Fibroblast of gingiva (primary cell): Measurements from ENCODE around the gene ODAD4.
"Not testable (repeated sequence)": the region's sequence is repeated elsewhere in the genome, so short reads cannot be mapped to it uniquely, and the experiment has no call there.

Source experiments
- DNase-seq: peaks from one replicate; pipeline ENCODE4 v3.0.0-alpha.2; 2011; ENCODE audit warnings: low read depth

Gene ODAD4

DNA sequence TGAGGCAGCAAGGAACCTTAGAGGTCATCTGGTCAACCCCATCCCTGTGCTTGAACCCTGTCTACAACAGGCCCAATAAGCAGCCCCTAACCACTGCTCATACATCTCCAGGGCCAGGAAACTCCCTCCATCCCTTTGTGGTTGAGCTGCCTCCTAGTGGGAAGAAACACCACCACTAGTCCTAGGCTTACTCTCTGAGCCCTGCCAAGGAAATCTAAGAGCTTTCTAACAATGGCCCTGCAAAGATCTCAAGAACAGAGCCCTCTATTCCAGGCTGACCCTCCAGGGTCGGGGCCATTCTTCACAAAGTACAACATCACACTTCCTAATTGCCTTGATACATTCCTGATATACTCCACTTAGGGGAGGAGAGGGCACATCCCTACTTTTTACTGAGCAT is 17.5 kb upstream of the ODAD4 start:
- no peak for DNase-seq

DNA sequence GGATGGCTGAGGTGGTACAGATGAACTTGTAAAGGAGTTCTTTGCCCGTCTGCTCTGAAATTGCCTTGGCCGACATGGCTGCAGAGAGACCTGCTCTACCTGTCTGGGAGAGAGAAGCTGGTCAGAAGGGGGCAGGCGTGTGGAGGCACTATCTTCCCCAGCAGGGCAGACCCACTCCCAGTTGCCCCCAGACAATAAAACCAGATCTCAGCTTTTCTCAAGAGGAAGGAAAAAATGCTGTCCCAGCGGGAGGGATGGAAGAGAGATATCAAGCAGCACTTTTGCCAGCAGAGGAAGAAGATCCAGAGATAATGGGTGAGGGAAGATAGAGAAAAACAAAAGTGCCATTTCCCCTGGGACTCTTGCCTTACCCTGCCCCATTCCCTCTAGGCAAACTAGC is 16.6 kb upstream of the ODAD4 start:
- no peak for DNase-seq

DNA sequence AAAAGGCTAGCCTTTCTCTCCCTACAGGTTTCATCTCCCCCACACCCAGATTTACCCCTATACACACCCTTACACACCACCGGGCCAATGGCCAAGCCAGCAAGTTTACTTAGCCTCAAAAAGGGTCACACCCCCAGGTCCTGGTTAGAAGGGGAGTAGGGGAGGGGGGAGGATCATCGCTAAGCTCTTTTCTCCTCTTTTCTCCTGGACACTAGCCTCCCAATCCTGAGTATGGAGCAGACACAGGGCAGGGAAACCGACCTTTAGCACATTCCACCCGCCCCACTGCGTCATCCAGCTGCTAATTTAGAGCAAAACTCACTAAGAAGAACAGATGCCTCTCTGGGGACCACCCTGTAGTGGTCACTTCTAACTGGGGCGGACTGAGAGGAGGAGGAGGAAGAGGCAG is 16.1 kb upstream of the ODAD4 start:
- DNase-seq, result no peak

DNA sequence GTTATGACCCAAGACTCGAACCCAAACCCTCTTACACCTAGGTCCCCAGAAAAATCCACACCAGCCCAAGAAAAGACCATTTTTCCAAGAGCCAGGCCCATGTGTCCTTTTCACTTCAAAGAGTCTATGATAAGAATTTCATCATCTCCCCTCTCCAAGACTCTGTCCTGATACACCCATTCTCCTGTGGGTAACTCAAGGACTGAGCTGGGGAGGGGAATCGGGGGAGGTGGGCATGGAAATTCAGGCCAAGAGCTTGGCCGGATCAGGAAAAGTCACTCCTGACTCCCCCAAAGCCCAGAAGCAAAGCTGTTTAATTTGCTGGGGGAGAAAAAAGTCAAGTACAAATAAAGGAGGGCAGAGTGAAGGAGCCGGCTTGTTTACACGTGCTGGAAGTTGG is 15.4 kb upstream of the ODAD4 start:
- DNase-seq, result no peak

DNA sequence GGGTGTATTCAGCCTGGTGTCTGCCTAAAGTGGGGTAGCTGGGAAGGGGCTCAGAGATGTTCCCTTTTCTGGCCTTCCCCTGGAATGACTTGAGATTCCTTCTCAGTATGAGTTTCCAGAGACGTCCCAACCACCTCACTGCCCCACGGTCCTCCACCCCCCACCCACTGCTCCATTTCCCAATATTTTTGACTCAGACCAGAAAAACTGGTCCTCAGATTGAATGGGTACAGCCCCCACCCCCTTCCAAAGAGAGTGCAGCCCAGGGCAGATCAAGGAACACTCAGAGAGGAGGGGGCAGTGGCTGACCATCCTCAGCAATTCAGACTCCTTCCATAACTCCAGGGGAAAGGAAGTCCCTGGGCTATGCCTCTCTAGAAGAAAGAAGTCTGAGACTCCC is 14.9 kb upstream of the ODAD4 start:
- DNase-seq, result no peak

DNA sequence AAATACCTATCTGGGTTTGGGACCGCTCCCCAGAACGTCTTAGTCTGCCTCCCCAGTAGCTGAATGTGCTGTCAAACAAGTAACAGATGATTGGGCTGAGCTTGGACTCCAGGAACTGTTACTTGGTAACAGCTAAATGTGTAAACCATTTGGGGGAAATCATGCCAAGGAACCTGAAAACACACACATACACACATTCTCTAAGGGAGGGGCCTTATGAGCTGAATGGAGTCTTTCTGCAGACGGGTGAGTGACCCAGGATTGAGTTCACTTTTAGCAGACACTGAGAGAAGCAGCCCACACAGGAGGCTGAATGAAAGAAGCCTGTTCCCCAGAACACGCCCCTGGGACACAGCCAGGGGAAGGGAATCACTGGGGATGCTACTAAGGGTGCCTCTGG is 13.2 kb upstream of the ODAD4 start:
- peak; percentile 74 for DNase-seq

DNA sequence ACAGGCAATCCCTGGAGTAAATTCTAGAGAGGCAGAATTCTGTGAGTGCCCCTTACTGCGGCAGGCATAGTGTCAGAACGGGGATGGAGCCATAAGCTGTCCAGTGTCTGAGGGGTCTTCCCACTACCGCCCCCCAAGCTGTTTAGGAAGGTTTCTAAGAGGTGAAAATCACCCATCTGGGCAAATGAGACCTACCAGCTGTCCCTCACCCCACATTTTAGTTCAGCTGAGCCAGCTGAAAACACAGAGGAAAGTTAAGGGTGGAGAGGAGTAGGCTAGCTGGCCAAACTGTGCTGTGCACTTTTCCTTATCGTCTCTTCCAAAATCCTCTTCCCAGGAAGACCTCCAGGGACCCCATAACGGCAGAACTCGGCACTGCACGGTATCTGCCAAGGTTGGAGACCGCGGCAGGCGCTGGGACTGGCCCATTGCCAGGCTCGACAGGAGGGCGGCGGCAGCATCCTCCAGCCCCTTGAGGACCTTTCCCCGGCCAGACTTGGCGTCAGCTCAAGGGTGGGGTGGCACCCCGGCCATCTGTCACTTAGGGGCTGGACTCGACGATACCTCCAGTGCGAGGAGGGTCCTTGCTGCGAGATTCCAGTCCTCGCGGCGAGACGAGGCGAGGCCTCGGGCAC is 12.6 kb upstream of the ODAD4 start:
- no peak for DNase-seq

DNA sequence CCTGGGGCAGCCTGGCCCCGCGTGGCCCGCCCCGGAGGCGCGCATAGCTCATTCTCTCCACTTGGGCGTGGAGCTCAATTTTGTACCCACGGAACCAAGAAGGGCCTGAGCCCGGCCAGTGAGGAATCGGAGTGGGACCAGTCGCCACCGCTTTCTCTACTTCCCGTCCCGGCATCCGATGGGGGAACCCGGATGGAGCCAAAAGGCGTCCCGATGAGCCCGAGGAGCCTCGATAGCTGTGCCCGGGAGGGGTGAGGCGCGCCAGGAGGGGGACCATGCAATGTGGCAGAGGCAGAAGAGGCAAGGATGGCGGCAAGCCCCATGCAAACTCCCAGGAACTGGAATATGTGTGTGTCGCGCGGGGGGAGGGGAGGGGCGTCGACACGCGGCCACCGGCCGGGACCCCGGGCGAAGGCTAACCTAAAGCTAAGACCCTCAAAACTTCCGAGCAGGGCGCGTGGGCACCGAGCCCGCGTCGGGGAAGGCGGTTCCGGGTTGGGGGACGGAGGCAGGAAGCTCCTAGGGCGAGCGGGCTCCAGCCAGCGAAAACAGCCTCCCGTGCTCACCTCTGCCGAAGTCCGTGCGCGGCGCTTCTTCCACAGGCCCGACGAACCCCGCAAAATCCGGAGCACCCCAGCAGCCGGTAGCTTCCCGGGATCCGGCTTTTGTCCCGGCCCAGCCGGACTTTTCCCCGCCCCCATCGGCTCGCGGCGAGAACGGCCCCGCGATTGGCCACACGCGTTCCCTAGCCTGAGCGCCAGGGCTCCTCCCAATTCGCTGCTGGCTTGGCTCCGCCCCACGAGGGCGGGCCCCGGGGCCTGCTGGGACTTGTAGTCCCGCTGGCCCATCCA is 11.9 kb upstream of the ODAD4 start, which contains the start of gene ACLY:
Gene ACLY, minus strand, starts transcription at position 638 of the 851 bp plus-strand sequence. CDS start 5,078 bp downstream, outside the sequence.
- peak; percentile 96 for DNase-seq

DNA sequence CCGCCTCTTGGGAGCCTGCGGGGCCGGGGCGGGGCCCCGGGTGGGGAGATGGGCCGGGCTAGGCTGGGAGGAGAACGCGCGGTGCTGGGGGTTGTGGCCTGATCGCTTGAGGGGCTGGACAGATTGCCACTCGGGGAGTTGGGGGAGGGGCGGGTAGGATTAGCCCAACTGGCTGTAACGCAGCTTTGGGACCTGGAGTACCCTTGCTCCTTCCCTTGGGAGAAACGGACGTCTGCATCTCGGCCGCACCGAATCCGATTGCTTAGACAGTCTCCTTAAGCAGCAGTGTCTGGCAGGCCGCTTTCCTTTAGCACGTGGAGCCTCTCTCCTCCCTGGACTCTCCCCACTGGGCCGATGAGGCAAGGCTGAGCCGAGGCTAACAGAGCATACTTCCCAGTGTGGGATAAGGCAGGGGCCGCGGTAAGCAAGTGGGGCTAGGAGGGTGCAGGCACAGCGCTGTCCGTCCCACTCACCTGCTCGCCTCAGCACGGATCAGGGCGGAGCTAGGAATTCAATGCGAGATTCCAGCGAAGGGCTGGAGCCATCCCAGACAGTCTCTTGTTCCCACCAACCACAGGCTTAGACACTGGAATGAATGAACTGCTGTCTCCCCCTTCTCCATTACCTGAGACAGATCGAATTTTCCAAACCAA is 11.1 kb upstream of the ODAD4 start:
- no peak for DNase-seq

DNA sequence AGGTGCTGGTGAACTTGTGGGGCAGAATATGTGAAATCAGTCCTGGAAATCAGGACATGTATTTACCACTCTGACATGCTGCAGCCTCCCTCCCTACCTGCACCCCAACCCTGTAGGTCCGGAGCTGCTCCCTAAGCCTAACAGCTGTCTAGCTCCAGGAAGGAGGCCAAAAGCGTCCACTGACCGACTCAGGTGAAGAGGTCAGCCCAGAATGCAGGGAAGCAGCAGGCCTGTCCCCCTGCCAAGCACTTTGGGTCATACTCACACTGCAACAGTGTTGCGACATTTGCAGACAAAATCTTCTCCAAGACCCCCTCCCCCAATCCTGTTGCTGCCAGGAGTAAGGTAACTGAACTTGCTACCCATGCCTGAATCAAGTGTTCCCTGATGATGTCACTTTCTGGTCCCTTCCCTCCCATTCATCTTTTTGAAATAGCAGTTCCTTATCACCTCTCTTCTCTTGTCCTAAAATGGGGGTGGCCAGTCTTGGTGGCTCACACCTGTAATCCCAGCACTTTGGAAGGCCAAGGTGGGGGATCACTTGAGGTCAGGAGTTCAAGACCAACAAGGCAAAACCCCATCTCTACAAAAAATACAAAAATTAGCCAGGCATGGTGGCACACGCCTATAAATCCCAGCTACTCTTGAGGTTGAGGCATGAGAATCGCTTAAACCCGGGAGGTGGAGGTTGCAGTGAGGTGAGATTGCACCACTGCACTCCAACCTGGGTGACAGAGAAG is 10.4 kb upstream of the ODAD4 start:
- peak; percentile 43 for DNase-seq

DNA sequence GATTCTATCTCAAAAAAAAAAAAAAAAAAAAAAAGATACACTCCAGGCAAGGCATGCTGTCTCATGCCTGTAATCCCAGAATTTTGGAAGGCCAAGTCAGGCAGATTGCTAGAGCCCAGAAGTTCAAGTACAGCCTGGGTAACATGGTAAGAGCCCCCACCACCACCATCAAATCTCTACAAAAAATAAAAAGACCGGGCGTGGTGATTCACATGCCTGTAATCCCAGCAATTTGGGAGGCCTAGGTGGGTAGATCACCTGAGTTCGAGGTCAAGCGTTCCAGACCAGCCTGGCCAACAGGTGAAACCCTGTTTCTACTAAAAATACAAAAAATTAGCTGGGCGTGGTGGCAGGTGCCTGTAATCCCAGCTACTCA is 9.8 kb upstream of the ODAD4 start:
- no peak for DNase-seq

DNA sequence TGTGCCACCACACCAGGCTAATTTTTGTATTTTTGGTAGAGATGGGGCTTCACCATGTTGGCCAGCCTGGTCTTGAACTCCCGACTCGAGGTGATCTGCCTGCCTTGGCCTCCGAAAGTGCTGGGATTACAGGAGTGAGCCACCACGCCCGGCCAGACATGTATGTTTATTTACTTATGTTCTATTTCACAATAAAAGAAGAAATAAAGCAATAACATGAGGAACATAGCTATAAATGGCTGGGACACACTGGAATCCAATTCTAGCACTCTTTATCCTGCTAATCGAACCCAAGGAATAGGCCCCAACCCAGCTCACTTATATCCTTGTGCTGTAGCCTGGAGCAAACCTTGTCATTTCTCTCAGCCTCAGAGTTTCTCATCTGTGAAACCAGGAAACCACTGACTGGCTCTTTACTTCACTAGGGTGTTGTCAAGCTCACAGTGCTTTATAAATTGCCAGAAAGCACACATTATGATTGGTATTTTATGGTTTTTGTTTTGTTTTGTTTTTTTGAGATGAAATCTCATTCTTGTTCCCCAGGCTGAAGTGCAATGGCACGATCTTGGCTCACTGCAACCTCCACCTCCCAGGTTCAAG is 4.3 kb upstream of the ODAD4 start:
- DNase-seq, result peak; percentile 45

DNA sequence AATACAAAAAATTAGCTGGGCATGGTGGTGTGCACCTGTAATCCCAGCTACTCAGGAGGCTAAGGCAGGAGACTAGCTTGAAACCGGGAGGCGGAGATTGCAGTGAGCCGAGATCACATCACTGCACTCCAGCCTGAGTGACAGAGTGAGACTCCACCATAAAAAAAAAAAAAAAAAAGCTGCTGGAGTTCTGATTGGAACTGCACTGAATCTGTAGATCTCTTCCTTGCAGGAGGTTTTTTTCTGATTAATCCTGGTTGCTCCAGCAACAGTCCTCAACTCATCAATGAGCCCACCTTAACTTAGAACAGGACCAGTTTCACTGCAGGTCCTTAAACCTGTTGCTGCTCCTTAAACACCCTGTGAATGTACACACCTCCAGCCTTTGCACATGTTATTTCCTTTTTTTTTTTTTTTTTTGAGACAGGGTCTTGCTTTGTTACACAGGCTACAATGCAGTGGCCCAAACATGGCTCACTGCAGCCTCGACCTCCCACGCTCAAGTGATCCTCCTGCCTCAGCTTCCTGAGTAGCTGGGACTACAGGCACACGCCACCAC is 1.6 kb upstream of the ODAD4 start:
- no peak for DNase-seq

DNA sequence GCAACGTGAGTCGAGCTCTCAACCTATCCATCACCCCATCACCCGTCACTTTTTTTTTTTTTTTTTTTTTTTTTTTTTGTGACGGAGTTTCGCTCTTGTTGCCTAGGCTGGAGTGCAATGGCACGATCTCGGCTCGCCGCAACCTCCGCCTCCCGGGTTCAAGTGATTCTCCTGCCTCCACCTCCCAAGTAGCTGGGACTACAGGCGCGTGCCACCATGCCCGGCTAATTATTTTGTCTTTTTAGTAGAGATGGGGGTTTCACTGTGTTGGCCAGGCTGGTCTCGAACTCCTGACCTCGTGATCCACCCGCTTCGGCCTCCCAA is 378 bp downstream of the ODAD4 start:
- DNase-seq, result not testable (repeated sequence)

DNA sequence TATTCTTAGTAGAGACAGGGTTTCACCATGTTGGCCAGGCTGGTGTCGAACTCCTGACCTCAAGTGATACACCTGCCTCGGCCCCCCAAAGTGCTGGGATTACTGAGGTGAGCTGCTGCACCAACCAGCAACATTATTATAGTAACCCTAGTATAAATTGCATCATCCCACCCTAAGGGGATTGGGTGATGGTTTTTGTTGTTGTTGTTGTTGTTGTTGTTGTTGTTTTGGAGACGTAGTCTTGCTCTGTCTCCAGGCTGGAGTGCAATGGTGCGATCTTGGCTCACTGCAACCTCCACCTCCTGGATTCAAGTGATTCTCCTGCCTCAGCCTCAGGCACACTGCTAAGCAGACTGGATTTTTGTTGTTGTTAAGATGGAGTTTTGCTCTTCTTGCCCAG is 1.3 kb downstream of the ODAD4 start:
- DNase-seq, result not testable (repeated sequence)

DNA sequence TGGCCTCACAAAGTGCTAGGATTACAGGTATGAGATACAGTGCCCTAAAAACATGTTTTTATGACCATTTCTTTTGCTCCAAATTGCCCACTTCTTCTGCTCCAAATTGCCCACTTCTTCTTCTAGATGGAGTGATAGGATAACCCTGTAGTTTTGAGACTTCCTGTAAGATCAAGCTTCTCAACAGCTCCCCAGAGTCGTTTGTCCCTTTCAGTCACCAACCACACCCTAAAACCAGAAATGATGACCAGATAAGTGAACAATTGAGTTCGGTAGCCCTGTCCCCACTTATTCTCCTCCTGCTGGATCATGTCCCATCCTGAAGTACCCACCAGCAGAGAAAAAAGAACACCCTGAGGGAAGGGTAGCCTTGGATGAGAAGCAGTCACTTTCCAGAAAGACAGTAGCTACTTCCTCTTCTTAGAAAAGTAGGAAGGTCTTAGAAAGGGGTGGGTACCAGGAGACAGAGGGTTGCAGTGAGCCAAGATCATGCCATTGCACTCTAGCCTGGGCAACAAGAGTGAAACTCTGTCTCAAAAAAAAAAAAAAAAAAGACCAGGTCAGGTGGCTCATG is 2.5 kb downstream of the ODAD4 start:
- DNase-seq, result no peak

DNA sequence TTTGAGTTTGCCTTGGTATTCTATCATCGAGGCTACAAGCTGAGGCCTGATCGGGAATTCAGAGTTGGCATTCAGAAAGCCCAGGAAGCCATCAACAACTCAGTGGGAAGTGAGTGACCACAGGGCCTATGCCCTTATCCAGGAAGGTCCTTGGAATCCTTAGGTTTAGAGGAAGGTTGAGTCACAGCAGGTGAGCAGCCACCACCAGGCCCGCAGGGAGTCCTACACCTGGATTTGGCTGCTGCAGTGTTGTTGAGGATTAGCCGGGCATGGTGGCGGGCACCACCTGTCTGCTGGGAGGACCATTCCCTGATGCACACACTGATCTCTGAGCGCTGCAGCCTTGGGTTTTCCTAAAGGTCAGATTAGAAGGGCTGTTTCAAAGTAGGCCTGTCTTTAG is 5.2 kb downstream of the ODAD4 start:
- no peak for DNase-seq

DNA sequence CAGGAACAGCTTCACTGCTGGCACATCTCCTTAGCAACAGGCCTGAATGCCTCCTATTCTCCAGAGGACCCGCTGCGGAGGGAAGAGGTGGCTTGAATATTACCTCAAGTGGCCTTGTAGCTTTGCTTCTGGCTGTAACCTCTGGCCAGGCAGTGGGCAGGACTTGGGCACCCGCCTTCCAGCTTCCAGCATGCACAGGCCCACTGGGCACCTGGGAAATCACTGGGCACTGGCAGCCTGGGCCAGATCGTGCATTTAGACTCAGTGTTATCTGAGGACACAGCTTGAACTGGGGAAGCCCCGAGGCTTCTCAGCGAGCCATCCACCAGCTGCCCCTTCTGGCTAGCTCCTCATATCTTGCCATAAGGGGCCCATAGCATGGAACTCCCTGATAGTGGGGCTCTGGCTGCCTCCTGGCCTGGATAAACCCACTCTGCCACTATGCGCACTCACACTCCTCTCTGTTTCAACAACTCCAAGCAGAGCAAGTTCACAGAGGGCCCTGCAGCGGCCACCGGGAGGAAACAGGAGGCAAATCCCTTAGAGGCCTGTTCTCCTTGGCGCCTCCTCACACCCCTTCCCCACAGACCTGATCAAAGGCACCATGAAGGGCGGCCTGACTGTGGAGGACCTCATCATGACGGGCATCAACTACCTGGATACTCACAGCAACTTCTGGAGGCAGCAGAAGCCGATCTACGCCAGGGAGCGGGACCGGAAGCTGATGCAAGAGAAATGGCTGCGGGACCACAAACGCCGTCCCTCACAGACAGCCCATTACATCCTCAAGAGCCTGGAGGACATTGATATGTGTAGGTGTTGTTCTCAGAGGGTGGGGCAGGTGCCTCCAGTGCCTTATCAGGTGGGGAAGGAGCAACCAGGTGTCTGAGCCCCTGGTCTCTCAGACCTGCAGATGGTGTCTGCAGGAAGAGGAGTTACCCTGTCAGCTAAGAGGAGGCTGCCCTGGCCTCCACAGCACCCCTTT is 7.8 kb downstream of the ODAD4 start:
- DNase-seq, result no peak

DNA sequence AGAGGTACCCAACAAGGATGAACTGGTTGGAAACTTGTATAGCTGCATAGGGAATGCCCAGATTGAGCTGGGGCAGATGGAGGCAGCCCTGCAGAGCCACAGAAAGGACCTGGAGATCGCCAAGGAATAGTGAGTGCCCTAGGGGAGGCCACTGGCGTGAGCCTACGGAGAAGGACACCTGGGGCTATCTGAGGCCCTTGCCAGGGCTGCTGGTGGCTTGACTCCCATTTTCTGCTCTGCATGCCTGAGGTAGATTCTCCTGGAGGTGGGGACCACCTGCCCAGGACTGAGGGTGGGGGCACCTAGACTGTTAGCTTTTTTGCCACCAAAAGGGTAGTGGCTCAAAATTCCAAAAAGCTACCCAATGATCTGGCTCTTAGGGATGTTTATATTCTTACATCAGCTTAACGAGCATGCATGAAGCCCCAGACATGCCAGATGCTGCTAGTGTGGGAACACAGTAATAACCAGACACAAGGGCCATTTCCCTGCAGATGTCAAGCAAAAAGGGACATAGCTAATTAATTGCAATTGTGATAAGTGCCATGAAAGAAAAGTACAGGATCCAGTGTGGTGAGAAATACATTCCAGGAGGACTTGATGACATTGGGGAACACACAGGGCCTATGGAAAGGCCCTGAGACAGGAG is 8.8 kb downstream of the ODAD4 start:
- DNase-seq, result no peak

DNA sequence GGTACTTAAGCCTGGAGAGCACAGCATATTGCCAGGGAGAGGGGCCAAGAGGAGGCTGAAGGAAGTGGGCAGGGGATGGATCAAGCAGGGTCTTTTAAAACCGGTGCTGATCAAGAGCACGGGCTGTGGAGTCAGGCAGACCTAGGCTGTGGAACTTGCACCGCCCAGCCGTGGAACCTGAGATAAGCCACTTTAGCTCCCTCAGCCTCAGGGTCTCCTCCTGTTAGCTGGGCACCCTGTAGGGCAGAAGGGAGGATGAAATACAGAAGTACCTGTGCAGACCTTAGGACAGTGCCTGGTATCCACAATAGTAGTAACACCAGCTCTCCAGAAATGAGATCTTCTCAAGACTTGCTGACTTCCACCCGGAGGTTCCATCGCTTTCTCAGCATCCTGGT is 9.3 kb downstream of the ODAD4 start:
- DNase-seq, result no peak
